ENCODE measurements around the gene TP53BP2. TPM values are rescaled to one million over a fixed set of nuclear protein-coding genes. Genes with fewer than 3 reads are reported as not detected.

TP53BP2 gene
- total RNA-seq, 1 experiment from 2014 or later: 38.2 TPM

DNA sequence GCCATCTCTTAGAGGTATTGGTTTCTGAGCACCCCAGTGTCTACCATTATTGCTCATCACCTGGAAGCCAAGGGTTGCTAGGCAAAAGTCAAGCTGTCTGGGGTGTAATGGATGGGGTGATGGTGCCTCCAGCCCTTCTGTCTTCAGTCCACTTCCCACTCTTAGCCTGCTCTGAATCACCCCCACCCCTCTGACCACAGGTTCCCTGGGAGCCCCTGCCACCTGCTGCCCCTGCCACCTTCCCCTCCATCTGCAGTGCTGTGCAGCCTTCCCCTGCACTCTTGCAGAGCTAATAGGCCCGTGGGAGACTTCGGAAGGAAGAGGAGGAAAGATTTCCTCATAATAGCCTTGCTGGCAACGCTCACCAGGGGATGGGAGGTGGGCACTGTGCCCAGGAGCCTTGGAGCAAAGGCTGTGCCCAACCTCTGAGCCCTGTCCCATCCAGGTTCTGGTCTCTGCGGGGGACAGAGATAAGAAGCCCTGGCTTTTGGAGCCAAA is 97.9 kb downstream of the TP53BP2 start:
- no peak for DNase-seq (ENCODE audit: low read depth, low spot score)
- H3K4me3 ChIP-seq (replicated peaks in 1 of 2; ENCODE audit: low read depth in 1 of 2, low read length in 2 of 2): no peak overlapping the region
- no peaks in the 10 kb centered on the region for H4K20me1 ChIP-seq (ENCODE audit: insufficient read depth)
- intact Hi-C loops (cut with micrococcal nuclease): loop anchor here (2.0 kb wide), 1 partner anchor 33 kb away; no protein-coding TSS in a partner anchor
- no TSS peak for BruUV-seq (replicated peaks)
- H3K9ac ChIP-seq (ENCODE audit: low read length): no peak overlapping the region
- peaks cover 29% of the 10 kb centered on the region; the same call in 1 of the 2 replicates for H3K79me2 ChIP-seq (ENCODE audit: insufficient read depth, low read length)
- H3K27ac ChIP-seq (ENCODE audit: low read depth, low read length): no peak overlapping the region
- H3K9me2 ChIP-seq (ENCODE audit: insufficient read depth): no peaks in the 10 kb centered on the region
- ChIA-PET RAD21 (ENCODE audit: low non-redundant PET in 1 of 2, low total read pairs in 2 of 2, uncharacterized antibody in 2 of 2, unreplicated experiment in 2 of 2) (no interaction called here), CTCF (interaction anchor here (0.6 to 2.1 kb wide), 2 partner anchors 40 to 49 kb away, joined by 3 to 15 read pairs; no protein-coding TSS in a partner anchor), POLR2A (no interaction called here)
- ATAC-seq: no peak
- H3K4me1 ChIP-seq (ENCODE audit: control insufficient read depth in 1 of 2, insufficient read depth in 2 of 2, low read length in 2 of 2): no peaks in the 10 kb centered on the region
- no peak overlapping the region for H3K4me2 ChIP-seq (ENCODE audit: low read length)
- H3K9me3 ChIP-seq (ENCODE audit: control insufficient read depth in 1 of 2, insufficient read depth in 1 of 2, low read depth in 1 of 2, low read length in 2 of 2): no peaks in the 10 kb centered on the region
- H3K36me3 ChIP-seq (ENCODE audit: control insufficient read depth in 1 of 2, insufficient read depth in 2 of 2, low read length in 2 of 2): peaks cover 24 to 67% of the 10 kb centered on the region in 2 experiments
- no peak overlapping the region for H2AFZ ChIP-seq (ENCODE audit: low read depth, low read length, poor library complexity, severe bottlenecking)
- no peaks in the 10 kb centered on the region for H3K27me3 ChIP-seq (ENCODE audit: insufficient read depth, low read length)
- TF ChIP-seq CBX3 (IDR thresholded peaks at IDR 0.05; ENCODE audit: low read depth) (no peak), EGR1 (IDR thresholded peaks at IDR 0.05; ENCODE audit: low read depth) (no peak), EZH2phosphoT487 (IDR thresholded peaks at IDR 0.05; ENCODE audit: borderline replicate concordance) (no peak), TCF7L2 (IDR thresholded peaks at IDR 0.05; ENCODE audit: borderline replicate concordance, extremely low read depth, insufficient read depth, insufficient read length) (no peak), SP1 (IDR thresholded peaks at IDR 0.05; ENCODE audit: low read depth) (no peak), ZNF274 (IDR thresholded peaks at IDR 0.05; ENCODE audit: low read depth, low read length) (no peak), ZFX (IDR thresholded peaks at IDR 0.05) (no peak), EZH2 (IDR thresholded peaks at IDR 0.05) (no peak)
- TF ChIP-seq, protein P1, sequence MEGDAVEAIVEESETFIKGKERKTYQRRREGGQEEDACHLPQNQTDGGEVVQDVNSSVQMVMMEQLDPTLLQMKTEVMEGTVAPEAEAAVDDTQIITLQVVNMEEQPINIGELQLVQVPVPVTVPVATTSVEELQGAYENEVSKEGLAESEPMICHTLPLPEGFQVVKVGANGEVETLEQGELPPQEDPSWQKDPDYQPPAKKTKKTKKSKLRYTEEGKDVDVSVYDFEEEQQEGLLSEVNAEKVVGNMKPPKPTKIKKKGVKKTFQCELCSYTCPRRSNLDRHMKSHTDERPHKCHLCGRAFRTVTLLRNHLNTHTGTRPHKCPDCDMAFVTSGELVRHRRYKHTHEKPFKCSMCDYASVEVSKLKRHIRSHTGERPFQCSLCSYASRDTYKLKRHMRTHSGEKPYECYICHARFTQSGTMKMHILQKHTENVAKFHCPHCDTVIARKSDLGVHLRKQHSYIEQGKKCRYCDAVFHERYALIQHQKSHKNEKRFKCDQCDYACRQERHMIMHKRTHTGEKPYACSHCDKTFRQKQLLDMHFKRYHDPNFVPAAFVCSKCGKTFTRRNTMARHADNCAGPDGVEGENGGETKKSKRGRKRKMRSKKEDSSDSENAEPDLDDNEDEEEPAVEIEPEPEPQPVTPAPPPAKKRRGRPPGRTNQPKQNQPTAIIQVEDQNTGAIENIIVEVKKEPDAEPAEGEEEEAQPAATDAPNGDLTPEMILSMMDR (IDR thresholded peaks at IDR 0.05 in 2 of 3, conservative IDR thresholded peaks at IDR 0.05 in 1 of 3; ENCODE audit: borderline replicate concordance in 1 of 3, insufficient read depth in 1 of 3, low read depth in 2 of 3, low read length in 2 of 3): no peak

Measured in HCT116 (cell line).